ENCODE measurements around the gene ADGRV1.

DNA sequence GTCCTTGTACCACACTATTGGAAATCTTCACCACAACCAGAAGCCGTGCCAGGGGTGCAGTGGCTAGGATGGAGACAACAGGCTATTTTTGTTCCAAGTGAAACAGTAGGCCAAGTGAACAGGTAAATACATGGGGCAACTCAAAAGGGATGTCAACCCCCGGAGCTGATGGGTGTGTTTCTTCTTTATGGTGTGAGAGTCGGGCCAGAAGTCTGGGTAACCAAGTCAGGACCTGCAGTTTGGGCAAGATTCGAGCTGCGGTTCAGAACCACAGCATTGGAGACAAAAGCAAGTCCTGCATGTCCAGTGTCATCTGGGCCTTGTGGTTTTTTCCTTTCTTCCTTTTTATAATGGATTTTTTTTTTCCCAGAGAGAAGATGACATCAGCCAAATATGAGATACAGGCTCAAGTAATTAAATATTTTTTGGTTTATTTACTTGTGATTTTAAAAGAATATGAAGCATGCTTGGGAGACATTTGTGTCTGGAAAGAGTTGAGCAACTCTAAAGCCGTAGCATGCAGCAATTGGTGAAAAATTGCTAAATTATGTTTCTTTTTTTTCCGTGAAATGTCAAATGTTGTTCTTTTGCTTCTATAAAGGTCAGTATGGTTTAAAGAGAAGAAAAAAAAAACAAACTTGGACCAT, 562.9 kb downstream of the ADGRV1 start:
- TF ChIP-seq, protein P1, sequence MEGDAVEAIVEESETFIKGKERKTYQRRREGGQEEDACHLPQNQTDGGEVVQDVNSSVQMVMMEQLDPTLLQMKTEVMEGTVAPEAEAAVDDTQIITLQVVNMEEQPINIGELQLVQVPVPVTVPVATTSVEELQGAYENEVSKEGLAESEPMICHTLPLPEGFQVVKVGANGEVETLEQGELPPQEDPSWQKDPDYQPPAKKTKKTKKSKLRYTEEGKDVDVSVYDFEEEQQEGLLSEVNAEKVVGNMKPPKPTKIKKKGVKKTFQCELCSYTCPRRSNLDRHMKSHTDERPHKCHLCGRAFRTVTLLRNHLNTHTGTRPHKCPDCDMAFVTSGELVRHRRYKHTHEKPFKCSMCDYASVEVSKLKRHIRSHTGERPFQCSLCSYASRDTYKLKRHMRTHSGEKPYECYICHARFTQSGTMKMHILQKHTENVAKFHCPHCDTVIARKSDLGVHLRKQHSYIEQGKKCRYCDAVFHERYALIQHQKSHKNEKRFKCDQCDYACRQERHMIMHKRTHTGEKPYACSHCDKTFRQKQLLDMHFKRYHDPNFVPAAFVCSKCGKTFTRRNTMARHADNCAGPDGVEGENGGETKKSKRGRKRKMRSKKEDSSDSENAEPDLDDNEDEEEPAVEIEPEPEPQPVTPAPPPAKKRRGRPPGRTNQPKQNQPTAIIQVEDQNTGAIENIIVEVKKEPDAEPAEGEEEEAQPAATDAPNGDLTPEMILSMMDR (IDR thresholded peaks at IDR 0.05), result no peak
- TF ChIP-seq EP300 (IDR thresholded peaks at IDR 0.05; ENCODE audit: low read depth), result no peak
- no peak for TF ChIP-seq POLR2AphosphoS5 (IDR thresholded peaks at IDR 0.05)
